ENCODE data around the gene XYLB. TPM values are rescaled to one million over a fixed set of nuclear protein-coding genes. Genes with fewer than 3 reads are reported as not detected.

XYLB gene
- total RNA-seq, 1 experiment from 2014 or later = 20.1 TPM

GRCh38 chr3:38446085-38446686, 99.6 kb downstream of the XYLB start:
- H3K4me1 Mint-ChIP-seq (ENCODE audit: low read depth, unreplicated experiment) = no peaks in the 10 kb centered on the region
- H3K9me3 Mint-ChIP-seq (ENCODE audit: unreplicated experiment) = peaks cover 1% of the 10 kb centered on the region
- no peak for DNase-seq
- TF ChIP-seq CTCF (IDR thresholded peaks at IDR 0.05; ENCODE audit: insufficient read depth in 1 of 2, low read depth in 1 of 2, low read length in 1 of 2, severe bottlenecking in 1 of 2, unreplicated experiment in 1 of 2) = no peak
- H3K36me3 Mint-ChIP-seq (ENCODE audit: insufficient read depth, unreplicated experiment) = no peaks in the 10 kb centered on the region
- H3K27ac Mint-ChIP-seq (ENCODE audit: unreplicated experiment) = no peak overlapping the region
- ChIA-PET POLR2A (no interaction called here), CTCF (no interaction called here)
- Histone ChIP-seq H3K27me3 (replicated peaks; ENCODE audit: control insufficient read depth, insufficient read depth, low read length) (no peaks in the 10 kb centered on the region), H3K4me3 (ENCODE audit: low read depth, low read length) (no peak overlapping the region), H3K9me3 (no peaks in the 10 kb centered on the region; the same call in 1 of the 2 replicates), H3K36me3 (ENCODE audit: control insufficient read depth, insufficient read depth, low read length) (no peaks in the 10 kb centered on the region), H3K4me1 (no peaks in the 10 kb centered on the region)
- H3K4me3 Mint-ChIP-seq (ENCODE audit: unreplicated experiment) = no peak overlapping the region
- BruUV-seq (replicated peaks) = no TSS peak
- no peaks in the 10 kb centered on the region for H3K27me3 Mint-ChIP-seq (ENCODE audit: insufficient read depth, unreplicated experiment)
- intact Hi-C loops (cut with micrococcal nuclease; ENCODE audit: unreplicated experiment) = no loop called here

DNA sequence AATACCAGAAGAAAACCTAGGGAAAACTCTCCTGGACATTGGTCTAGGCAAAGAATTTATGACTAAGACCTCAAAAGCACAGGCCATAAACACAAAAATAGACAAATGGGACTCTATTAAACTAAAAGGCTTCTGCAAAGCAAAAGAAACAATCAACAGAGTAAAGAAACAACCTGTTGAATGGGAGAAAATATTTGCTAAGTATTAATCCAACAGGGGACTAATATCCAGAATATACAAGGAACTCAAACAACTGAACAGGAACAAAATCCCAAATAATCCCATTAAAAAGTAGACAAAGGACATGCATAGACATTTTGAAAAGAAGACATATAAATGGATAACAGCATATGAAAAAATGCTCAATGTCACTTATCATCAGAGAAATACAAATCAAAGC, 100.2 kb downstream of the XYLB start:
- DNase-seq = no peak
- H3K9me3 Mint-ChIP-seq (ENCODE audit: unreplicated experiment) = no peaks in the 10 kb centered on the region
- no peak overlapping the region for H3K27ac Mint-ChIP-seq (ENCODE audit: unreplicated experiment)
- no peak for TF ChIP-seq CTCF (IDR thresholded peaks at IDR 0.05; ENCODE audit: insufficient read depth in 1 of 2, low read depth in 1 of 2, low read length in 1 of 2, severe bottlenecking in 1 of 2, unreplicated experiment in 1 of 2)
- no peaks in the 10 kb centered on the region for H3K4me1 ChIP-seq
- H3K4me1 Mint-ChIP-seq (ENCODE audit: low read depth, unreplicated experiment) = no peaks in the 10 kb centered on the region
- no peak overlapping the region for H3K4me3 ChIP-seq (ENCODE audit: low read depth, low read length)
- H3K27me3 ChIP-seq (replicated peaks; ENCODE audit: control insufficient read depth, insufficient read depth, low read length) = no peaks in the 10 kb centered on the region
- H3K27me3 Mint-ChIP-seq (ENCODE audit: insufficient read depth, unreplicated experiment) = no peaks in the 10 kb centered on the region
- no peaks in the 10 kb centered on the region for H3K36me3 Mint-ChIP-seq (ENCODE audit: insufficient read depth, unreplicated experiment)
- no TSS peak for BruUV-seq (replicated peaks)
- ChIA-PET POLR2A (no interaction called here), CTCF (no interaction called here)
- no peak overlapping the region for H3K4me3 Mint-ChIP-seq (ENCODE audit: unreplicated experiment)
- intact Hi-C loops (cut with micrococcal nuclease; ENCODE audit: unreplicated experiment) = no loop called here
- no peaks in the 10 kb centered on the region; the same call in 1 of the 2 replicates for H3K9me3 ChIP-seq
- H3K36me3 ChIP-seq (ENCODE audit: control insufficient read depth, insufficient read depth, low read length) = no peaks in the 10 kb centered on the region

DNA sequence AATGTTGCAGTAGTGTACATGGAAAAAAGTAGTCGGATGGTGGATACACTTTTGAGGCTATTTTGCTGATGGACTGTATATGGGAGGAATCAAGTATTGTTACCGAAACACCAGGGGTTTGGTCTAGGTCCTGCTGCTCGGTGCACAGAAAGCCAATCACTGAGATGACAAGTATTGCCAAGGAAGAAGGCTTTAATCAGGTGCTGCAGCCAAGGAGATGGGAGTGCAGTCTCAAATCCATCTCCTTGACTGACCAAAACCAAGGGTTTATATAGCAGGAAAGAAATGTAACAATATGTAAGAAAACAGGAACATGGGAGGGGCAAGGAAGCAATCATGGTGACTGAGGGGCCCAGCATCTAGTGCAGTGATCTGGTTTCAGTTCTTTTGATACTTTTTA, 104.3 kb downstream of the XYLB start:
- TF ChIP-seq CTCF (IDR thresholded peaks at IDR 0.05; ENCODE audit: insufficient read depth in 1 of 2, low read depth in 1 of 2, low read length in 1 of 2, severe bottlenecking in 1 of 2, unreplicated experiment in 1 of 2) = no peak
- no peaks in the 10 kb centered on the region for H3K27me3 Mint-ChIP-seq (ENCODE audit: insufficient read depth, unreplicated experiment)
- no peaks in the 10 kb centered on the region for H3K36me3 Mint-ChIP-seq (ENCODE audit: insufficient read depth, unreplicated experiment)
- Histone ChIP-seq H3K27me3 (replicated peaks; ENCODE audit: control insufficient read depth, insufficient read depth, low read length) (no peaks in the 10 kb centered on the region), H3K4me3 (ENCODE audit: low read depth, low read length) (no peak overlapping the region), H3K36me3 (ENCODE audit: control insufficient read depth, insufficient read depth, low read length) (no peaks in the 10 kb centered on the region), H3K4me1 (peaks cover 2% of the 10 kb centered on the region), H3K9me3 (no peaks in the 10 kb centered on the region; the same call in 1 of the 2 replicates)
- H3K27ac Mint-ChIP-seq (ENCODE audit: unreplicated experiment) = no peak overlapping the region
- BruUV-seq (replicated peaks) = no TSS peak
- ChIA-PET POLR2A (no interaction called here), CTCF (no interaction called here)
- no peak overlapping the region for H3K4me3 Mint-ChIP-seq (ENCODE audit: unreplicated experiment)
- no peak for DNase-seq
- intact Hi-C loops (cut with micrococcal nuclease; ENCODE audit: unreplicated experiment) = loop anchor here (10.0 kb wide), 1 partner anchor 316 kb away; the partner anchor contains the start of genes ACAA1 and MYD88
- H3K4me1 Mint-ChIP-seq (ENCODE audit: low read depth, unreplicated experiment) = no peaks in the 10 kb centered on the region
- no peaks in the 10 kb centered on the region for H3K9me3 Mint-ChIP-seq (ENCODE audit: unreplicated experiment)
